ENCODE data around the gene OFD1. TPM values are rescaled to one million over a fixed set of nuclear protein-coding genes. Genes with fewer than 3 reads are reported as not detected.

Gene OFD1, protein sequence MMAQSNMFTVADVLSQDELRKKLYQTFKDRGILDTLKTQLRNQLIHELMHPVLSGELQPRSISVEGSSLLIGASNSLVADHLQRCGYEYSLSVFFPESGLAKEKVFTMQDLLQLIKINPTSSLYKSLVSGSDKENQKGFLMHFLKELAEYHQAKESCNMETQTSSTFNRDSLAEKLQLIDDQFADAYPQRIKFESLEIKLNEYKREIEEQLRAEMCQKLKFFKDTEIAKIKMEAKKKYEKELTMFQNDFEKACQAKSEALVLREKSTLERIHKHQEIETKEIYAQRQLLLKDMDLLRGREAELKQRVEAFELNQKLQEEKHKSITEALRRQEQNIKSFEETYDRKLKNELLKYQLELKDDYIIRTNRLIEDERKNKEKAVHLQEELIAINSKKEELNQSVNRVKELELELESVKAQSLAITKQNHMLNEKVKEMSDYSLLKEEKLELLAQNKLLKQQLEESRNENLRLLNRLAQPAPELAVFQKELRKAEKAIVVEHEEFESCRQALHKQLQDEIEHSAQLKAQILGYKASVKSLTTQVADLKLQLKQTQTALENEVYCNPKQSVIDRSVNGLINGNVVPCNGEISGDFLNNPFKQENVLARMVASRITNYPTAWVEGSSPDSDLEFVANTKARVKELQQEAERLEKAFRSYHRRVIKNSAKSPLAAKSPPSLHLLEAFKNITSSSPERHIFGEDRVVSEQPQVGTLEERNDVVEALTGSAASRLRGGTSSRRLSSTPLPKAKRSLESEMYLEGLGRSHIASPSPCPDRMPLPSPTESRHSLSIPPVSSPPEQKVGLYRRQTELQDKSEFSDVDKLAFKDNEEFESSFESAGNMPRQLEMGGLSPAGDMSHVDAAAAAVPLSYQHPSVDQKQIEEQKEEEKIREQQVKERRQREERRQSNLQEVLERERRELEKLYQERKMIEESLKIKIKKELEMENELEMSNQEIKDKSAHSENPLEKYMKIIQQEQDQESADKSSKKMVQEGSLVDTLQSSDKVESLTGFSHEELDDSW
- total RNA-seq = 40.7 TPM

DNA sequence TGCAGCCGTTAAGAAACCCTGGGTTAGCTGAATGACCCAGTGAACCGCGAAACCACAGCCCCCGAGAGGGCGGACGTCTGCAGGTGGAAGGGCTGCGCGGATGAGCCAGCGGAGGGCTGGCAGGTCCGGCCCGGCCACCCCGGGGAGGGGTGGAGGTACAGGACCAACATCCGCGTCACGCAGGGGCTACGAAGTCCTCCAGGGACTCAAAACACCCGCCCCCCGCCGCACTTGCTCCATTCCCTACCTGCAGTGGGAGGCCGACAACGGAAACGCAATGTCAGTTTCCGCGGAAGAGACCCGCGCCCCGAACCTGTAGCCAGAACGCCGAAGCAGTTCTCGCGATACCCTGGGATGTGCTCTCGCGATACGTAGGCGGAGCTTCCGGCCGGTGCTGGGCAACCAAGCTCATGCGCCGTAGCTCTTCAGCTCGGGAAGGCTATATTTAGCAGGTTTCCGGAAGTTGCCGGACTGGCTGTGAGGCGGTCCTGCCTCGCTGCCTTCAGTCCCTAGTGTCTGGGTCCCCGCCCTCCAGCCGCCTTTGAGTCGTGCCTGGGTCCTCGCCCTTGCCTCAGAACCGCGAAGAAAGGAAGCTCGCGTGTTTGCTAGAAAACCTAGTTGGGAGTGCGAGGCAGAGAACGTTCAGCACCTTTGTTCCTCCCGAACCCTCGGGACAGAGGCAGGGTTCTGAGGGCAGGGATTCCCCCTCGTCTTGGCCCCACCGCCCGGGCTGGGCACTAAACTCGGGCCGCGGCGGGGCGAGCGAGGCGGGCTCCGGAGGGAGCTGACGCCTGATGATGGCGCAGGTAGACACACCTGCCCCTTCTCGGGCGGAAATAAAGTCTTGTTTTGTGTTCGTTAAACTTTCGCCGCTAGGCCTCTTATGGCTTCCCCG, at the start of gene OFD1, which contains the start of gene TRAPPC2:
Gene OFD1 (plus strand): TSS at position 471 of the 895 bp plus-strand sequence. CDS start 324 bp downstream, at position 795.
Gene TRAPPC2 (minus strand): TSS at position 343 of the 895 bp plus-strand sequence. CDS start 14,657 bp downstream, outside the sequence.
- DNase-seq (ENCODE audit: low spot score) = peak; percentile 94

DNA sequence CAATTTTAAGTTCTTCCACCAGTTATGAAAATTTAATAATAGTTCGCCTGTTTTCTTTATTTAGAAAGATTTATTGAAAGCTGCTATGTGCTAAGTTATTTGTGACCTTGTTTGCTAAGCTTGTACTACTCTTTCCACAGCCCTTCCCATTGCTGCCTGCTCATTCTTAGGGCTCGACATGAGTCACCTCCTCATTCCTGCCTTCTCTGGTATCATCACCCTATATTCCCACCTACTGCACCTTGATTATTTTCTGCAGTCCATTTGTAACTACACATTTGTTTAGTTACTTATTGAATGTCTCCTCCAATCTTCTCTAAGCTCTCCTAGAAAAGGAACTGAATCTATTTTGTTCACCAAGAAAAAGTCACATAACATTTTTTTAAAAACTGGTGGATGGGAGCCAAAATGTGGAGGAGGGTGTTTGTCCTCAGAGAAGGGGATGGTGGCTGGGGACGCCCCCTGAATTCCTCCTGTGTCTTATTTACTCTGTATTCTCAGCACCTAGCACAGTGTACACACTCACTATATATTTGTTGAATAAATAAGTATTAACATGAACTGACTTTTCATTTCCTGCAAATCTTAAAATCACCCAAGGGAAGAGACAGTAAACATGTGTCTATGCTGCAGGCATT, 49.3 kb upstream of the OFD1 start:
- DNase-seq (ENCODE audit: low spot score) = no peak

DNA sequence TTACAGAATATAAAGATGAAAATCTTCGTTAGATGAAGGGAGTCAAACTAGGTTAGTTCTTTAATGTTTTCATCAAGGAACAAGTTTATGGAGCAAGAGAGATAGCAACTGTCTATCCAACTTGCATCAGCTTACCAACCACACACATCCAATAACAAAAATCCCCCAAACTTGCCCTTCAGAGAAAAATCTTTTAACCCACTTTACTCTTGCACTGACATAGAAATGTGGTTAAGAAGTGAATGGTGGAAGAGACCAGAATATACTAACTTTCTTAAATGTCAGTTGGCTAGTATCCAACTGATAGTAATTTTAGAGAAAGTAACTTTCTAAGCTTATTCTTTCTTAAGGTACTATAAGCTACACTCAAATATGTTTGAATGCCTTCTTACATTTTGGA, 47.3 kb upstream of the OFD1 start:
- DNase-seq (ENCODE audit: low spot score) = no peak

DNA sequence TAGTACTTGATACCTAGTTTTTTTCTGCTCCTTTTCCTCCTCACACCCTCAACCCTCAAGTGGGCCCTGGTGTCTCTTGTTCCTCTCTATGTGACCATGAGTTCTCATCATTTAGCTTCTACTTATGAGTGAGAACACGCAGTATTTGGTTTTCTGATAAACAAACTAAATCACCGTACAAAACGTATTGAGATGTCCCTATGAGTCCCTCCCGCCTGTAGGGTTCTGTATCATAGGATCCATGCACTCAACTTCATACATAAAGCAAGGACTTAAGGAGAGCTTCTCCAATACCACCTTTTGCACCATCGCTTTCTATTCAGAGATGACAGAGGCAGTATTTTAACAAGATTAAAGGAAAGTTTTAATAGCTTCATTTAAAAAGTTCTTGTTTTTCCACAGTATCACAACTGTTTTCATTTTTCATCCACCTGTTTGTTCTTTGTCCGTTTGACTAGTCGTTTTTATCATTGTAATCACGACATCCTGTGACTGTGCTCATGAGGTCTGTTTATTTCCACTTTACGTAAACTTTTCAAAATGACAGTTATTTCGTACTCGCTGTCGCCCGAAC, 46.1 kb upstream of the OFD1 start:
- no peak for DNase-seq (ENCODE audit: low spot score)

DNA sequence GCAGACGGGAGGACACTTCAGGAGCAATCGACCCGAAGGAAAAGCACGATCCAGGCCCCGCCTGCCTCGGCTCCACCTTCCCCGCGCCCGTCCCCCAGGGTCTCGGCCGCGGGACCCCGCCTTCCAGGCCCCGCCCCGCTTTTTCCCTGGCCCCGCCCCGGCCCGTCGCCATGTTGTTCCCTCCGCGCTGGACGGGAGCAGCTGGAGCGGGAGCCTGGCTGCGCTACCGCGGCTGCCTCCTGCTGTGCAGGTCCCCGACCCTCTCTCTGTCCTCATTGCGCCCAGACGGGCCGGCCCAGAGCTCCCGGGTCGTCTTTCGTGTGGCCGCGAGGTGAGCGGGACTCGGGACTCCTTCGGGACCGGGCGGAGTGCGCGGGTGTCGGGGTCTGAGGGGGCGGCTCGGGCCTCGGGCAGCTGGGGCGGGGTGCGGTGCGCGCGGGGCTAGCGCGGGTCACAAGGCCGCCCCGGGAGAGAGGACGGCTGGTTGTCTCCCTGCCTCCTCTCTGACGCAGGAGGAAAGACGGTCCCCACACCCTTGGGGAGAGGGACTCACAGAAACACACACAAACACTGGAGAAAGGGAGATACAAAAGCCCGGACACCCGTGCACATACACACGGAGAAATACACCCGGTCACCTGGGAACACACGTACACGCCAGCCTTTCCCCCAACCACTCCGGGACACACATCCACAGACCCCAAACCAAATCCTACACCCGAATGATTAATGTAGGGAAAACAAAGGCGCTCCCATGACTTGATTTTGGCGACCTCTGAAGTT, 45.4 kb upstream of the OFD1 start, which contains the start of gene RAB9A:
Gene RAB9A (plus strand): TSS at position 171 of the 783 bp plus-strand sequence. CDS start 19,619 bp downstream, outside the sequence.
- DNase-seq (ENCODE audit: low spot score) = peak; percentile 89

DNA sequence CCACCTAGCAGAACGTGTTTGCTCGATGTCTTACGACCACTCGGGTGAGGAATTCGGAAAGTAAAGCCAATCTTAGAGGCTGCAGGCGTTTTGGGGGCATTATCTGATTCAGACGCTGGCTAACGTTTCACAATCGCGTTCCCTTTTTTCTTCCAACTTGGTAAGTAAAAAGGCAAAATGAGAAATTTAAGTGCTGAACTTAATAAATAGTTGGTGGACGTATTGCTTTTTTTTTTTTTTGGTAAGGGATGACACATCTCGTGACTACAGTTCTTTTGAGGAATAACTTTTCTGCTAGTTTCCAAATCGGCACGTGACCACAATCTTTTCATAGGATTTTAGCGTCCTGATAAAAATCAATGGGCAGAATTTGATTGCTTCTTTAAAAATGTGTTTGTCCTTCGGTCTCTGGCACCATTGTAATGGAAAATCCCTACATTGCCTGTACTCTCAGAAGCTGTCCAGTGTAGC, 44.8 kb upstream of the OFD1 start:
- no peak for DNase-seq (ENCODE audit: low spot score)

DNA sequence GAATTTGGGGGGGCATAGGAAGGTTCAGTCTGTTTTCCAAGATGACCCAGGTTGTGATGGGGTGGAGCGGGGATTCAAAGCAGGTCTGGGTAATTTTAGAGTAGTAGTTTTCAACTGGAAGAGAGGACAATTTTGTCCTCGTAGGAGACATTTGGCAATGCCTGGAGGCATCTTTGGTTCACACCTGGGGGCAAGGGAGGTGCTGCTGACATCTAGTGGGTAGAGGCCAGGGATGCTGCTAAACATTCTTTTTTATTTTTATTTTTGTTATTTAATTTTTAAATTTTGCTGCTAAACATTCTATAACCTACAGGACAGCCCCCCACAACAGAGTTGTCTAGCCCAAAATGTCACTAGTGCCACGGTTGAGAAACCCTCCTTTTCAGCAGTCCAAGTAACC, 43.7 kb upstream of the OFD1 start:
- no peak for DNase-seq (ENCODE audit: low spot score)

DNA sequence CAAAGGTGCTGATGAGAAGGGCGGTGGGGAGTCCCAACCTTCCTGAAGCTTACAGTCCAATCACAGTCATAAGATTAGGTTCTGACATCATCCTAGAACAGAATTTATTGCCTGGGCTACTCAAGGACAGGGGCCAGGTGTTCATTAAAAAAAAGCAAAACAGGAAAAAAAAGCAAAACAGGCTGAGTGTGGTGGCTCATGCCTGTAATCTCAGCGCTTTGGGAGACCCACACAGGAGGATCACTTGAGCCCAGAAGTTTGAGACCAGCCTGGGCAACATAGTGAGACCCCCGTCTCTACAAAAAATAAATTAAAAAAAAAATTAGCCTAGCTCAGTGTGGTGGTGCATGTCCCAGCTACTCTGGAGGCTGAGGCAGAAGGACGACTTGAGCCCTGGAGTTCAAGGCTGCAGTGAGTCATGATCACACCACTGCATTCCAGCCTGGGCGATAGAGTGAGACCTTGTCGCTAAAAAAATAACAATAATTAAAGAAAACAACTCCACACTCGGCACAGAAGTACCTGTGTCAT, 42.6 kb upstream of the OFD1 start:
- DNase-seq (ENCODE audit: low spot score) = no peak

DNA sequence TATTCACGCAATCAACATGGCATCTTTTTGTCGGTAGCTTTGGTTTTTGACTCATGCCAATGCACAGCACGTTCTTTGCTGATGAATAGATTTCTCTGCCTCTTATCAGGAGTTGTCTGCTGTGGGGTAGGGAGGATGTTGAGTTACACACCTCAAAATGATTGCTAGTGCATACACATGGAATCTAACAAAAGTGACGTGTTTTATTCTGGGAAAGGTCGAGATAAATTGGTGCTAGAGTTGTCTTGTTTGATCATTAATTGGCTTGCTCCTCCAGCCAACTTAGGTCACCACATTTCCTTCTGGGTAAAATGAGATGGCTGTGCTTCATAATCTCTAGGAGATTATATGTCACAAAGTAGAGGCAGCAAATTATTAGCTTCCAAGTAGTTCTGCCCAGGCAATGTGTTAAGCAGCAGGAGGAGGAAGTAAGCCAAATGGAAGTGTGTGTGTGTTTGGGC, 41.7 kb upstream of the OFD1 start:
- no peak for DNase-seq (ENCODE audit: low spot score)

DNA sequence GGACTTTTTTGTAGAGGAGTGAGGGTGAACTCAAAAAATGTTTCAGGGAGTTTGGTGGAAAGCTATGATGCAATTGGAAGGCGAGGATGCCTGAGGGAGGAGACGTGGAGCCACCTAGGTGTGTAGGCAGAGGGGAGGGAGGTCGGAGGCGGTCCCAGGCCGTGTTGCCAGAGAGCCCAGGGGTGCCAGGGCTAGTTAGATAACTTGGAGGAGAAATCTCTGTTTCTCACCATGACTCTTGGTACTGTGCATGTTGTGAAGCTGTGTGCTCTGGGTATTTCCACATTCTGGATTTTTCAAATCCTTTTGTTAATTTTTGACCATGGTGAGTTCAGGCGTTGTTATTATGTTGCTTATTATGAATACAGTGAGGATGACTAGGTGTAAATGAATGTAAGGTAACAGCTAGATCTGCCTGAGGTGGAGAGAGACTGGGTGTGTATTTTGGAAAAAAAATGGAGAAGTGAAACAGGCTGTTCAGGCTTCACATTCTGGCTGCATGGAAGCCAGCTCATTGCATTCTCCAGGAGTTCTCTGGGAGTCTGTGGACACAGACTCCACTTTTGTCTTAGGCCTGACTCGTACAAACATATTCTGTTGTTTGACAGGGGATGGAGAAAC, 41.1 kb upstream of the OFD1 start:
- no peak for DNase-seq (ENCODE audit: low spot score)

DNA sequence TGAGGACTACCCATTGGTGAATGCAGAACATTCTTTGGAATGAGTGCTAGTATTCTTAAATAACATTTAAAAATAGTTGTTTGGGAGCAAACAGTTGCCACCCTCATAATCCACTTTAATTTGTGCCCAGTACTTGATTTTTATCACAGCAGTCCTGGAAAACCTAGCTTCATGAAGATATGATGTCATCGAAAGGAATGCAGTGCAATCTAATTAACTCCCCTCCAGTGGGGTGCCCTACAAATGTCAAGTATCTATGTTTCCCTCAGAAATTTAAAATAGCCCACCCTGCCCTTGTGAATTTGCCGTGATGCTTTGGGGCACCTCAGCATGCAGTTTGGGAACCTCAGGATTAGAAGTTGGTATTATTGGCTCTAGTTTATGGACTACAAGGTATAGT, 40.2 kb upstream of the OFD1 start:
- DNase-seq (ENCODE audit: low spot score) = no peak

DNA sequence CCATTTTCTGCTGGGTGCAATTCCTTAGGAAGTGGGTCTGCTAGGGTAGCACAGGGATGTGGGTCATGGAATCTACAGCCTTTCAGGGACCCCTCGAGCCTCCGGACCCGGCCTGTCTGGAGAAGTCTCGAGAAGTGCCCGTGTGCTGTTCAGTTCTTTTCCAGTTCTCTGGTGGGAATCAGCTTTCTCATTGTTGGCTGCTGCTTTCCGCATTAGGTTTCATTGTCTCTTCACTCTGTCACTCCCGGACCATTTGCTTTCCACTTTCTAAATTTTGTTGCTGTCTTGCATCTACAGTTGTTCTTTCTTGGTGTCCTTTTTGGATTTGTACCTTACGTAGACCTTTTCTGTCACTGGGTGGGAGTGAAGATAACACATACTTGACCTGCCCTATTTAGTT, 39.6 kb upstream of the OFD1 start:
- no peak for DNase-seq (ENCODE audit: low spot score)

DNA sequence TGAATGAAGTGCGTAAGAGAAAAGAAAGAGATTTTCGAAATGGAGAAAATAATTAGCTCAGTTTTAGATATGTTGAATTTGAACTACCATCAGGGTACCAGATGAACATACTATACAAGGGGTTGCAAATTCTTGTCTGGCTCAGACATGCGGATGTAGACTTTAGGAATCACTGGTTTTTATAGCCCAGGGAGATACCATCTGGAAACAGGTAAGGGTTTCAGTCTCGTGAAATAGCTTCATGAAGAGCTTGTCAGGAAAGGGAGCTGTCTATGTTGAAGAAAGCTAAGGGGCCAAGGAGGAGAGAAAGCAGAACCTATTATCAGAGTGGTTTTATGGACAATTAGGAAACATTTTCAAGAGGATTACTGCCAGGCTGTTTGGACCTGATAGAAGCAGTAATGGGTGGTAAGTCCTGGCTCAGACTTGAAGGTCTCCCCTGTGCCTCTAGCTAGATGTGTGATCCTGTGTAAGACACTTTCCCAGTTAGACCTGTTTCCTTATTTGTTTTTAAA, 38.9 kb upstream of the OFD1 start:
- DNase-seq (ENCODE audit: low spot score) = no peak

DNA sequence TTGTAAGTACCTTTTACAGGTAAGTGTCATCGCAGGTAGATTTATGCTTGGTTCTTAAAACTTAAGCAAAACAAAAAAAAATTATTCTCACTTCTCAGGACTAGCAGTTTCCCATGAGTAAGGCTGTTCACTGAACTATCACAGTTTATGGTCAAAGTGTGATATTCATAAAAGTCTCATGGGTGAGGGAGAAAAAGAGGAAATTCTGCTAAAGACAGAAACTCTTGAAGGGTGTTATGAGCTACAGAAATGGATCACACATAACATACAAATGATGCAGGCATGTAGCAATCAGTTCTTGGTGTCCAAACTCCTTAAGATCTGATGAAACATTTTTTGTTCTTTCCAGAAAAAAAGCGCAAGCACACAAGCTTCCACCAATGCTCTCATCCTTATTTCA, 37.1 kb upstream of the OFD1 start:
- DNase-seq (ENCODE audit: low spot score) = no peak

DNA sequence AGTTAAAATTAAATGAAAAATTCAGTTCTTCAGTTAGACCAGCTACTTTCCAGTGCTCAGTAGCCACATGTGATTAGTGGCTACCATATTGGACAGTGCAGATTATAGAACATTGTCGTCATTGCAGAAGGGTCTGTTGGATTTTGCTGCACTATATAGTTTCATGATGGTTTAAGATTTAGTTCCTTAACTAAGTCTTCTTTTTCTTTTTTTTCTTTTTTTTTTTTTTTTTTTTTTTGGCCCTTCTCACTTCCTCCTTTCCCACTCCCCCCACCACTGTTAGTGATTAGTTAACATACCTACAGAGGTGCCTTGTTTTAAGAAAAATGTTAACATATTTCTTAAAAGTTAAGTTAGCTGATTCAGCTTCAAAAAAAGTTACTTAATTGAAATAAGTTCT, 36.6 kb upstream of the OFD1 start:
- no peak for DNase-seq (ENCODE audit: low spot score)

DNA sequence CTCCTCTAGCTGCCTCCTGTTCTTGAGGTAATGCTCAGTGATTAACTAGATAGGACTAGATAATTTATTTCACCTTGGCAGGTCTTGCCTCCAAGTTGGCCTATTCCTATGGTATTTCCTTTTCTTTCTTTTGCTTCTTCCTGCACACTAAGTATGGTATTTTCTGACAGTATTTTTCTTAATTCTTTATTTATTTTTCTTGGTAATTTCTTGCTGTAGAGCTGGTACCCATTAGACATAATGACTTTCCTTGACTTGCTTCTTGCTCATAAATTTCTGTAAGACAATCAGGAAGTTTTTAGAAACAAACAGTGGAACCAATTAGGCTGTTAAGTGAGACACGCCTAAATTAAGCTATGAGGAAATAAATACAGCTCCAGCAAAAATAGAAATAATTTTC, 36.1 kb upstream of the OFD1 start:
- DNase-seq (ENCODE audit: low spot score) = no peak

DNA sequence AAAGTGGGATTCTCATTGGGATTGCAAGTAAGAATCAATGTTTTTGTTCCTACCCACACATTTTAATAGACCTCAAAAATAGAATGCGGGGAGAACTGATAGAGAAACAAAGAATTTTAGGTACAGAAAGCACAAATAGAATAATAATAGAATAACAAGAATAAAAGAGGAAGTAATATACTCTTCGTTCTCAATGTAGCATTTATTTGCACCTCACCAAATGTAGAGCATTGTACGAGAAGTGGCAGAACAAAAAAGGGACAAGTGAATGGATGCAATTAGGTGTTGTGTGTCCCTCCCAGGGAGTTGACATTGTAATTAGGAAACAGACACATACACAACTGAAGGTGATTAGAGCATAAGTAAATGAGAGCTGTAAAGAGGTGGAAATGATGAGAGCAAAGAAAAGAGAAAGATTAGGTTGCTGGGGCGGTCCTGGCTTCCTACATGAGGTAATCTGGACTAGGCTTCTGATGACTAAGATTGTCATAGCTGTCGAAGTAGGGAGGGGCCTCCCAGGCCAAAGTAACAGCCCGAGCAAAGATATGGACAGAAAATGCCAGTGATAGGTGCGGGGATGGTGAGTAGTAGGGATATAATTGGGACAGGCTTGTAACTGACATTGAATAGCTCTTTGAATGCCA, 35.2 kb upstream of the OFD1 start:
- DNase-seq (ENCODE audit: low spot score) = no peak

DNA sequence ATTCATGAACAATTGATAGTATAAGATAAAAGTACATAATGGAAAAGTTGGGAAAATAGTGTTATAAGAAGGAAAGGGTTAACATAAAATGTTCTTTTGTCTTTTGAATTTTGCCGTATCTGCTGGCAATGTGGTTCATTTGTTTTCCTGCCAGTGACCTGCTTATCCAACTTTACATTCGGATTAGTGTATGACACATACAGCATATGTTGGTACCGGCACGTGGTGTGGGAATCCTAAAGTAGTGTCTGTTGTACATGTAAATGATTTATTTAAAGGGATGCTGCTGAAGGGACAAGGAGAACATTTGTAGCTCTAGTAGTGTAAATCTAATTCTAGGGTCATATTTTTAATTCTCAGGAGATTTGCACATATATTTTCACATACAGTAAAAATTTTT, 34.2 kb upstream of the OFD1 start:
- no peak for DNase-seq (ENCODE audit: low spot score)
